Measurements from ENCODE around the gene TUBB4B. TPM values are rescaled to one million over a fixed set of nuclear protein-coding genes. Genes with fewer than 3 reads are reported as not detected.

Gene TUBB4B
- total RNA-seq, 1 donor from 2014 or later: 103 TPM

DNA sequence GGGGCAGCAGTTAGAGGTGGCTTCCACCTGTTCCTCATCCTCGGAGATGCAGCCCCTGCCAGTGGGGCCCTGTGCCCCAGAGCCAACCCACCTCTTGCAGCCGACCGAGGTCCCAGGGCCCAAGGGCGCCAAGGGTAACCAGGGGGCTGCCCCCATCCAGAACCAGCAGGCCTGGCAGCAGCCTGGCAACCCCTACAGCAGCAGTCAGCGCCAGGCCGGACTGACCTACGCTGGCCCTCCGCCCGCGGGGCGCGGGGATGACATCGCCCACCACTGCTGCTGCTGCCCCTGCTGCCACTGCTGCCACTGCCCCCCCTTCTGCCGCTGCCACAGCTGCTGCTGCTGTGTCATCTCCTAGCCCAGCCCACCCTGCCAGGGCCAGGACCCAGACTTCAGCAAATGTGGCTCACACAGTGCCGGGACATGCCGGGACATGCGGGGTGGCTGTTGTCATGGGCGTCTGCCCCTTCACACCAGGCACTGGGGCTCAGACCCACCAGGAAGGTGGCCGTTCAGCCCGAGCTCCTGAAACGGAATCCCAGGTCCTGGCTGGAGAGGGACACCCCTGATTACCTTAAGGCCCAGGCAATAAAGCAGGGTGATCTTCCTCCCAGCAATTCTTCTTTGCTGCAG is 15.3 kb upstream of the TUBB4B start:
- DNase-seq (ENCODE audit: low read depth in 2 of 2): no peak

- no peak for DNase-seq (ENCODE audit: low read depth in 2 of 2)
These were observed 14.6 kb upstream of the TUBB4B start for GRCh38 chr9:137226338-137227053.

DNA sequence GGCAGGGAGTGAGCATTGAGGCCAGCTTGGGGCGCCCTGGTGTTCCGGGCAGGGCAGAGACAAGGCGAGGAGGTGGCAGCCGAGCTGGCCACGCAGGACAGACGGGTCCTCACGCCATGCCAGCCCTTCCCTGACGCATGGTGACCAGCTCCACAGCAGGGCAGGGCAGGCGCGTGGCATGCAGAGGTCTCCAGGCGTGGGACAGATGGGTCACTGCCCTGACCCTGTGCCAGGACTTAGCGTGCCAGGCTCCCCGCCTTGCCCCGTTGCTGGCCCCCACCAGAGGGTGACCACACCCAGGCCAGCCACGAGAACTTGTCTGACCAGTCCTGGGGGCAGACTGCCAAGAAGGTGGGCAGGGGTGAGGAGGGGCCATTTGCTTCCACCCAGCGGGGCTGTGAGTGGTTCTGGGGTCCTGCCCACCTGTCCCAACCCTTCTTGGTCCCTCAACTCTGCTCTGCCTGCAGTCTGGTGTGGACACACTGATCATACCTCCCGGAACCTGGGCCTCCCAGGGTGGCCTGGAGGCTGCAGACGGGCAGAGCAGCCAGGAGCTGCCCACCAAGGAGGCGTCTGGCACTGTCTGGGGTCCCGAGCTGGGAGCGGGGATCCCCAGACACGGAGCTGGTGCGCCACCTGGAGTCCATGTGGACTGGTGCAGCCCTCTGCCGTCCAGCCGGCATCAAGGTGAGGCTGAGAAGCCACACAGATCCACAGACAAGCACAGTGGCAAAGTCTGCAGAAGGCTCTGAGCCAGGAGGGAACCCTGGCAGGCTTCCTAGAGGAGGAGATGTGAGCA is 13.8 kb upstream of the TUBB4B start, which contains the start of gene RNF224:
TSS of gene RNF224 (plus strand) at position 449 of the 799 bp plus-strand sequence. CDS start 834 bp downstream, outside the sequence.
- DNase-seq (ENCODE audit: low read depth in 2 of 2): peak; percentile 75 to 86

DNA sequence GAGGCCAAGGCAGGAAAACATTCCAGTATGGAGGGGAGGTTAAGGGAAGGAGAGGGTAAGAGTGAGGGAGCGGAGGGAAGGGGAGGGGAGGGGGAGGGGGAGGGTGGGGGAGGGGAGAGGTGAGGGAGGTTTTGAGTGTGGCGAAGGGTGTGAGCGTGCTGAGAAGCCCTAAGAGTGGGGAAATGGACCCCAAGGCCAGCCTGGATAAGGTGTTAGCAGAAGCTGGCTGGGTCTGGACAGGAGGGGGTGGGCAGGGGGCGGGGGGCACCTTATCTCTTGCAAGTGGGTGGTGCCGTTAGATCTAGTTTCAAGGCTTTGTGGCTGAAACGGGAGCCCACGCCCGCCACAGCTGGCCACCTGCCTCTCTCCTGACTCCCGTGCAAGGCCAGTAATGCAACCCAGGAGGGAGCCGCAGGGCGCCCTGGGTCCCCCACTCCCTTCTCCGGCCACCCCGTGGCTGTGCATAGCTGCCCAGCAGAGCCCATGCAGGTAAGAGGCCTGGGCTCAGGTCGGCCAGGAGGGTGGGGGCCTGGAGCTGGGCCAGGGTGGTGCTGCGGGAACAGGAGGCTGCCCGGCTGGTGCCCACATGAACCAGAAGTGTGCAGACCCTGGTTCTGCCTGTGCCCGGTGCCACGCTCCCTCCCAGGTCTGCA is 13.1 kb upstream of the TUBB4B start:
- DNase-seq (ENCODE audit: low read depth in 2 of 2): no peak

- no peak for DNase-seq (ENCODE audit: low read depth in 2 of 2)
These were observed 12.6 kb upstream of the TUBB4B start for GRCh38 chr9:137228506-137228967.

GRCh38 chr9:137228968-137229896 is 11.9 kb upstream of the TUBB4B start:
- DNase-seq (ENCODE audit: low read depth in 2 of 2): no peak

- DNase-seq (ENCODE audit: low read depth in 2 of 2): no peak
These were observed 11.0 kb upstream of the TUBB4B start for GRCh38 chr9:137229903-137230704.

DNA sequence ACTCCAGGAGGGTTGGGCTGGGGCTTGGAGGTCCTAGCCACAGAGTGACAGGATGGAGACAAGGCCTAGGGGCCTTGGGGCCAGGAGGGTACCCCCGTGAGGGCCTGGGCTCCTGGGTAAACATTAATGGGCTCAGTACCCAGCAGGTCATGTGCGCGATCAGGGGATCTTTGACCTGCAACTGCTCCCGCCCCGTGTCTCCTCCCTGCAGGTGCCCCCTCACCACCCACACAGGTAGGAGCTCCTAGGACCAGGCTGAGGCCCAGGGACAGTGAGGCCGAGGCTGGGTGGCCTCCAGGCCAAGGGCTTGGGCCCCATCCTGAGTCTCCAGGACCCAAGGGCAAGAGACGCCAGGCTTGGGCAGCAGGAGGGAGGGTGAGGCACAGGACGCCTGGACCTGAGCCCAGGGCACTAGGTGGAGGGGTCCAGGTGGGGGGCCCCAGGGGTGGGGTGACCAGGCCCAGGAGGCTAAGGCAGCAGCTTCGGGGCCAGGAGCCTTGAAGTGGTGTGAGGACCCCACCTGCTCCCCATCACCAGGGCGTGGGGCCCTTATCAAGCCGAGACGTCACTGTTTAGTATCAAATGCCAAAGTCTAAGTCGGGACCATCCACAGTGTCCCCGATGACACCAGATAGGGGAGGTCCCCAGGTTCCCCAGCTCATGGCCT is 10.2 kb upstream of the TUBB4B start, which contains the start of gene SLC34A3:
TSS of gene SLC34A3 (plus strand) at position 197 of the 667 bp plus-strand sequence. CDS start 802 bp downstream, outside the sequence.
- DNase-seq (ENCODE audit: low read depth in 2 of 2): no peak

- no peak for DNase-seq (ENCODE audit: low read depth in 2 of 2)
These were observed 9.6 kb upstream of the TUBB4B start for GRCh38 chr9:137231372-137232039.

GRCh38 chr9:137232101-137232500 is 9.0 kb upstream of the TUBB4B start:
- DNase-seq (ENCODE audit: low read depth in 2 of 2): no peak

- DNase-seq (ENCODE audit: low read depth in 2 of 2): no peak
These were observed 8.6 kb upstream of the TUBB4B start for GRCh38 chr9:137232510-137232909.

- no peak for DNase-seq (ENCODE audit: low read depth in 2 of 2)
These were observed 7.7 kb upstream of the TUBB4B start for GRCh38 chr9:137233143-137233980.

- DNase-seq (ENCODE audit: low read depth in 2 of 2): no peak
These were observed 6.9 kb upstream of the TUBB4B start for GRCh38 chr9:137234055-137234697.

DNA sequence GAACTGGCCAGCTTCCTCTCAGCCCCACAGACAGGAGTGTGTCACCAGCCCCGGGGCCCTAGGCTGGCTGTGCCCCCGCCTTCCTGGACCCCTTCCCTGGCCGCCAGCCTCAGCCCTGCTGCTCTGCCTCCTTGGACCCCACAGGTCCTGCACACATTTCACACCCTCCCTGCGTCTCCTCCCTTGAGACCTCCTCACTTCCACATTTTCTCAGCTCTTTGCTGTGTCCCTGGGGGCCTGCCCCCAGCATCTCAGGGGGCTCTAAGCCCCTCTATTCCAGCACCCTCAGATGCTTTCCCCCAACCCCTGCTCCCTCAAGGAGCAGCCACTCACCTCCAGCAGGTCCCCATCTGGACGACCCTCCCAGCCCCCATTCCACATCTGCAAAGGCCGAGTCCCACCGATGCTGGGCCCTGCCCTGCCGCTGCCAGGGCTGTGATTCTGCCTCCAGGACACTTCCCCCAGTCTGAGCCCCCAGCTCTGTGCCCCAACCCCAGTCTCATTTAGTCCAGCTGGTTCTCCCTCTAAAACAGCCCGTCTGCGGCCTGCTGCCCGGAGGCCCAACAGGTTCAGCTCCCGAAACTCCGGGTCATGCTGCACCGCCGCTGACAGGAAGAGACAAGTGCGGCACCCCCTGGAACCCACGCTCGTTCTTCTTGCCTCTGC is 6.2 kb upstream of the TUBB4B start:
- DNase-seq (ENCODE audit: low read depth in 2 of 2): no peak

DNA sequence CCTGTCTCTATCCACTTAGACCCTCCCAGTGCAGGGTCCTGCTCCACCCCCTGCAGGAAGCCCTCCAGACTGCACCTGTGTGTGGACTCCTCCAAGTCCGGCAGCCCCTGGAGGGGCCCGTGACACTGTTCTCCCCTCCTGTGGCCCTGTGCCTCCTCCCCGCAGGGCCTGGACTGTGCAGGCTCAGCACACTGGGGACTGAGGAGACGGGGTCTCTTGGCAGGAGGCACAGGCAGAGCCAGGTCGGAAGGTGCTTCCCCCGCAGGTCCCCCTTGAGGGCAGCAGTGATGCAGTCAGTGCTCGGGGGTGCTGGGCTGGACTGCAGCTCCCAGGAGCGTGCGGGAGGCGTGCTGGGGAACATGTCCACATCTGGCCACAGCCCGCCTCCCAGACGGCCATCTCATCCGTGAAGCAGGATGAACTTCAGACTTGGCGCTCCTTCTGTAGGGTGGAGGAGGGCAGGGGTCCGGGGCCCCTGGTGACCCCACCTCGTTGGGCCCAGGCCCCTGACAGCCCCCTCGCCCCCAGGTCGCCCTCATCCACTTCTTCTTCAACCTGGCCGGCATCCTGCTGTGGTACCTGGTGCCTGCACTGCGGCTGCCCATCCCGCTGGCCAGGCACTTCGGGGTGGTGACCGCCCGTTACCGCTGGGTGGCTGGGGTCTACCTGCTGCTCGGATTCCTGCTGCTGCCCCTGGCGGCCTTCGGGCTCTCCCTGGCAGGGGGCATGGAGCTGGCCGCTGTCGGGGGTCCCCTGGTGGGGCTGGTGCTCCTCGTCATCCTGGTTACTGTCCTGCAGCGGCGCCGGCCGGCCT is 5.5 kb upstream of the TUBB4B start:
- no peak for DNase-seq (ENCODE audit: low read depth in 2 of 2)
